ENCODE measurements around the gene ANO2.

Gene ANO2

GRCh38 chr12:5807090-5807414, 138.0 kb downstream of the ANO2 start:
- no peaks in the 10 kb centered on the region for H3K27me3 ChIP-seq (ENCODE audit: insufficient read depth, low read depth)
- H3K4me3 ChIP-seq (IDR thresholded peaks at IDR 0.05; ENCODE audit: insufficient read depth, low read depth, low read length): no peak overlapping the region
- H3K36me3 ChIP-seq (ENCODE audit: insufficient read depth): no peaks in the 10 kb centered on the region
- no peaks in the 10 kb centered on the region for H3K79me2 ChIP-seq (ENCODE audit: insufficient read depth, low read depth)
- no peaks in the 10 kb centered on the region for H4K20me1 ChIP-seq (ENCODE audit: insufficient read depth)
- TF ChIP-seq CTCF (conservative IDR thresholded peaks at IDR 0.05; ENCODE audit: low read depth, low read length): no peak
- H3K4me2 ChIP-seq: no peak overlapping the region
- no peaks in the 10 kb centered on the region for H3K4me1 ChIP-seq (ENCODE audit: low read depth, poor library complexity, severe bottlenecking)
- H3K27ac ChIP-seq: no peak overlapping the region
- H3K9ac ChIP-seq: no peak overlapping the region
- H2AFZ ChIP-seq (ENCODE audit: low read depth): no peak overlapping the region

GRCh38 chr12:5806371-5807089, 138.5 kb downstream of the ANO2 start:
- TF ChIP-seq CTCF (conservative IDR thresholded peaks at IDR 0.05; ENCODE audit: low read depth, low read length): no peak
- Histone ChIP-seq H3K36me3 (ENCODE audit: insufficient read depth) (no peaks in the 10 kb centered on the region), H3K9ac (no peak overlapping the region), H3K4me2 (no peak overlapping the region), H4K20me1 (ENCODE audit: insufficient read depth) (no peaks in the 10 kb centered on the region), H3K27ac (no peak overlapping the region), H3K4me3 (IDR thresholded peaks at IDR 0.05; ENCODE audit: insufficient read depth, low read depth, low read length) (no peak overlapping the region), H2AFZ (ENCODE audit: low read depth) (no peak overlapping the region), H3K4me1 (ENCODE audit: low read depth, poor library complexity, severe bottlenecking) (no peaks in the 10 kb centered on the region), H3K27me3 (ENCODE audit: insufficient read depth, low read depth) (no peaks in the 10 kb centered on the region), H3K79me2 (ENCODE audit: insufficient read depth, low read depth) (no peaks in the 10 kb centered on the region)

- no peaks in the 10 kb centered on the region for H4K20me1 ChIP-seq (ENCODE audit: insufficient read depth)
- H3K79me2 ChIP-seq (ENCODE audit: insufficient read depth, low read depth): no peaks in the 10 kb centered on the region
- no peak overlapping the region for H3K4me2 ChIP-seq
- no peak for TF ChIP-seq CTCF (conservative IDR thresholded peaks at IDR 0.05; ENCODE audit: low read depth, low read length)
- no peak overlapping the region for H2AFZ ChIP-seq (ENCODE audit: low read depth)
- no peak overlapping the region for H3K9ac ChIP-seq
- no peaks in the 10 kb centered on the region for H3K36me3 ChIP-seq (ENCODE audit: insufficient read depth)
- no peak overlapping the region for H3K27ac ChIP-seq
- H3K27me3 ChIP-seq (ENCODE audit: insufficient read depth, low read depth): no peaks in the 10 kb centered on the region
- no peaks in the 10 kb centered on the region for H3K4me1 ChIP-seq (ENCODE audit: low read depth, poor library complexity, severe bottlenecking)
- H3K4me3 ChIP-seq (IDR thresholded peaks at IDR 0.05; ENCODE audit: insufficient read depth, low read depth, low read length): no peak overlapping the region
Observed at GRCh38 chr12:5803532-5803931, 141.5 kb downstream of the ANO2 start.

- Histone ChIP-seq H2AFZ (ENCODE audit: low read depth) (no peak overlapping the region), H3K9ac (no peak overlapping the region), H3K27ac (no peak overlapping the region), H3K79me2 (ENCODE audit: insufficient read depth, low read depth) (no peaks in the 10 kb centered on the region), H3K4me2 (no peak overlapping the region), H3K4me3 (IDR thresholded peaks at IDR 0.05; ENCODE audit: insufficient read depth, low read depth, low read length) (no peak overlapping the region), H3K27me3 (ENCODE audit: insufficient read depth, low read depth) (no peaks in the 10 kb centered on the region), H4K20me1 (ENCODE audit: insufficient read depth) (no peaks in the 10 kb centered on the region), H3K36me3 (ENCODE audit: insufficient read depth) (no peaks in the 10 kb centered on the region), H3K4me1 (ENCODE audit: low read depth, poor library complexity, severe bottlenecking) (no peaks in the 10 kb centered on the region)
- no peak for TF ChIP-seq CTCF (conservative IDR thresholded peaks at IDR 0.05; ENCODE audit: low read depth, low read length)
Observed at GRCh38 chr12:5798242-5799015, 146.6 kb downstream of the ANO2 start.
